ENCODE data around the gene MAPT.

Gene MAPT

DNA sequence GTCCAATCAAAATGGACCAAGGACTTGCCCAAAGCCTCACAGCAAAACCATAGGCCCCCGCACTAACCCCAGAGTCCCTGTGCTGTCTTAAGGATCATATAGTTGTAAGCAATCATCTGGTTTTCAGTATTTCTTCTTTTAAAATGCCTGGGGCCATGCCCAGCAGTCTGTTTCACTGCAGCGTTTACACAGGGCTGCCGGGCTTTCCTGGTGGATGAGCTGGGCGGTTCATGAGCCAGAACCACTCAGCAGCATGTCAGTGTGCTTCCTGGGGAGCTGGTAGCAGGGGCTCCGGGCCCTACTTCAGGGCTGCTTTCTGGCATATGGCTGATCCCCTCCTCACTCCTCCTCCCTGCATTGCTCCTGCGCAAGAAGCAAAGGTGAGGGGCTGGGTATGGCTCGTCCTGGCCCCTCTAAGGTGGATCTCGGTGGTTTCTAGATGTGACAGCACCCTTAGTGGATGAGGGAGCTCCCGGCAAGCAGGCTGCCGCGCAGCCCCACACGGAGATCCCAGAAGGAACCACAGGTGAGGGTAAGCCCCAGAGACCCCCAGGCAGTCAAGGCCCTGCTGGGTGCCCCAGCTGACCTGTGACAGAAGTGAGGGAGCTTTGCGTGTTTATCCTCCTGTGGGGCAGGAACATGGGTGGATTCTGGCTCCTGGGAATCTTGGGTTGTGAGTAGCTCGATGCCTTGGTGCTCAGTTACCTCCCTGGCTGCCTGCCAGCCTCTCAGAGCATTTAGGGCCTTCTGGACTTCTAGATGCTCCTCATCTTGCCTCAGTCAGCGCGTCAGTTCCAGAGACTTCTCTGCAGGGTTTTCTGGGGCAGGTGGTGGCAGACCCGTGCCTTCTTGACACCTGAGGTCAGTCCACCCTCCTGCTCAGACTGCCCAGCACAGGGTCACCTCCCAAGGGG lies 79.8 kb downstream of the MAPT start:
- Histone ChIP-seq H3K4me3 (no peak overlapping the region), H3K36me3 (no peaks in the 10 kb centered on the region), H3K9me3 (no peaks in the 10 kb centered on the region), H3K4me1 (no peaks in the 10 kb centered on the region), H3K27me3 (no peaks in the 10 kb centered on the region), H3K27ac (no peak overlapping the region)
- DNase-seq = no peak
- no peak for TF ChIP-seq CTCF (IDR thresholded peaks at IDR 0.05)
- intact Hi-C loops (cut with DNase I; ENCODE audit: low total_unique reads) = no loop called here

DNA sequence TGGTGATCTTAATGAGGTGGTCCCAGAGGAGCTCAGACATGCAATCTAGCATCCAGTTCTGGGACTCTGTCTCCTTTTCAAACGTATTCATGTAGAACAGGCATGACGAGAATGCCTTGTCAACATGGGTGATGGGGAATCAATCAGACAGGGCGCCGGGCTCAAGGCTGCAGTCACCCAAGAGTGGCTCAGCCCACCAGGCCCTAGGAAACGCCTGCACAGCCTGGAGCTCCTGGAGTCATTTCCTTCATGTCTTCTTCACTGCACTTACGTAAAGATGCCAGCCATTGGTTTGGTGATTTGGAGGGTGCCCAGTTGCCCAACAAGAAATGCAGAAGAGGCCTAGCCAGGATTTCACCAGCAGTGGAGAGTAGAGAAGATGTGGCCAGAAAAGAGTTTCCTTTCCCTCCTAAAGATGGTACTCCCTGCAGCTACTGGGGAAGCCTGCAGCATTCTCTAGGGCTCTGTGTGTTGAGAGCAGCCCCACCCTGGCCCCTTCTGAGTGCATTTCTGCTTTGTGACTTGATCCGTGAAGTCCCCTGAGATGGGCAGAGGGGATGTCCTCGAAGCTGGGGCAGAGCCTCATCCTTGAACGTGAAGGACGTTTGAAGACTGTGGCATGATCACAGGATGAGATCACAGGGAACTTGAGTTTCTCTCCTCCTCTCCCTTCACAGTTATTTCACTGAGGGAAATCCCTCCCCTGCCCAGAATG lies 80.7 kb downstream of the MAPT start:
- TF ChIP-seq CTCF (IDR thresholded peaks at IDR 0.05) = no peak
- H3K4me1 ChIP-seq = no peaks in the 10 kb centered on the region
- H3K27ac ChIP-seq = no peak overlapping the region
- DNase-seq = no peak
- no peak overlapping the region for H3K4me3 ChIP-seq
- intact Hi-C loops (cut with DNase I; ENCODE audit: low total_unique reads) = no loop called here
- no peaks in the 10 kb centered on the region for H3K27me3 ChIP-seq
- no peaks in the 10 kb centered on the region for H3K36me3 ChIP-seq
- H3K9me3 ChIP-seq = no peaks in the 10 kb centered on the region

GRCh38 chr17:45975640-45976295 lies 81.4 kb downstream of the MAPT start:
- Histone ChIP-seq H3K9me3 (no peaks in the 10 kb centered on the region), H3K4me3 (no peak overlapping the region), H3K27me3 (no peaks in the 10 kb centered on the region), H3K4me1 (no peaks in the 10 kb centered on the region), H3K36me3 (no peaks in the 10 kb centered on the region), H3K27ac (no peak overlapping the region)
- intact Hi-C loops (cut with DNase I; ENCODE audit: low total_unique reads) = no loop called here
- no peak for DNase-seq
- no peak for TF ChIP-seq CTCF (IDR thresholded peaks at IDR 0.05)

- H3K27ac ChIP-seq = no peak overlapping the region
- H3K4me3 ChIP-seq = no peak overlapping the region
- no peak for TF ChIP-seq CTCF (IDR thresholded peaks at IDR 0.05)
- no peak for DNase-seq
- H3K4me1 ChIP-seq = no peaks in the 10 kb centered on the region
- intact Hi-C loops (cut with DNase I; ENCODE audit: low total_unique reads) = no loop called here
- no peaks in the 10 kb centered on the region for H3K27me3 ChIP-seq
- no peaks in the 10 kb centered on the region for H3K36me3 ChIP-seq
- H3K9me3 ChIP-seq = no peaks in the 10 kb centered on the region
Measured at GRCh38 chr17:45976391-45976754, 82.0 kb downstream of the MAPT start.

GRCh38 chr17:45976755-45977505 lies 82.6 kb downstream of the MAPT start:
- H3K36me3 ChIP-seq = no peaks in the 10 kb centered on the region
- intact Hi-C loops (cut with DNase I; ENCODE audit: low total_unique reads) = no loop called here

More at GRCh38 chr17:45976755-45977505, 82.6 kb downstream of the MAPT start:
- Histone ChIP-seq H3K4me3 (no peak overlapping the region), H3K27ac (no peak overlapping the region), H3K4me1 (no peaks in the 10 kb centered on the region), H3K9me3 (no peaks in the 10 kb centered on the region), H3K27me3 (no peaks in the 10 kb centered on the region)
- no peak for TF ChIP-seq CTCF (IDR thresholded peaks at IDR 0.05)
- DNase-seq = no peak
